HL-60 (cell line): Measurements from ENCODE around the gene NOS2.

ENCODE experiments used
- GABPA ChIP-seq: IDR thresholded peaks from 2 replicates; pipeline ENCODE4 v1.6.1; 2012; ENCODE audit warnings: low read depth
- POLR2AphosphoS5 ChIP-seq: IDR thresholded peaks from 2 replicates; pipeline ENCODE4 v1.6.1; 2012; ENCODE audit warnings: low read depth
- TF ChIP-seq, protein P1 (sequence below): IDR thresholded peaks from one replicate; pipeline ENCODE4 v1.5.1; 2011; ENCODE audit warnings: low read length, control low read depth, inconsistent platforms; ENCODE audit not compliant: insufficient read depth
- TF ChIP-seq, protein P2 (sequence below): IDR thresholded peaks from 2 replicates; pipeline ENCODE4 v1.6.1; 2012; ENCODE audit warnings: low read depth; ENCODE audit not compliant: insufficient replicate concordance

DNA sequence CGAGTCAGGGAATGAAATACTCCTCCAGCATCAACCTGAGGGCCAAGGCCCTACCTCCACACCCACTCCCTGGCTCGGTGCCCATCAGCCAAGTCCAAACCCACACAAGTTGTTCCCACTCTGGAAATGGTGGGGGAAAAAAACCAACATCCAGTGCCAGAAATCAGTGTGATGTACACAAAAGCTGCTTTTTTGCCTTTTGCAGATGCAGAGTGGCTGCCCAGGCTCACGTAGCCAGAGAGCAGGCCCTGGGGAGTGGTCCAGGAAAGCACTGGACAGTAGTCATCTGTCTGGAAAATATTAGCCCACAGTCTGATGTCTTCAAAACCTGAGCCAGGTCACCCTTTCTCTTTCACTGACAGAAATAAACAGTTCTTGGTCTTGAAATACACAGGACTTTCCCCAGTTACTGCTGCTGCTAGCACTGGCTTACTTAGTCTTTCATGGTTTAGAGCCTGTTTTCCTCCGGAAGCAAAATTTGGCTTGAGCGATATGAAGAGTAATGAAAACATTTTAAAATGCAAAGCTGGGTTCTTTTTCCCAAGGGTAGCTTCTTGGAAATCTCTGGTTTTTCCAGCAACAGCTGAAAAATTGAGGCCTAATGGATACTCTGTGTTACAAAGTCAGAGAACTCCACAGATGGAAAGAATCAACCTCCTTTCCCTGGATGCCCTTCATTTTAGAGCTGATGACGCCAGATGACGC is 18.2 kb upstream of the NOS2 start:
- TF ChIP-seq, protein P1, sequence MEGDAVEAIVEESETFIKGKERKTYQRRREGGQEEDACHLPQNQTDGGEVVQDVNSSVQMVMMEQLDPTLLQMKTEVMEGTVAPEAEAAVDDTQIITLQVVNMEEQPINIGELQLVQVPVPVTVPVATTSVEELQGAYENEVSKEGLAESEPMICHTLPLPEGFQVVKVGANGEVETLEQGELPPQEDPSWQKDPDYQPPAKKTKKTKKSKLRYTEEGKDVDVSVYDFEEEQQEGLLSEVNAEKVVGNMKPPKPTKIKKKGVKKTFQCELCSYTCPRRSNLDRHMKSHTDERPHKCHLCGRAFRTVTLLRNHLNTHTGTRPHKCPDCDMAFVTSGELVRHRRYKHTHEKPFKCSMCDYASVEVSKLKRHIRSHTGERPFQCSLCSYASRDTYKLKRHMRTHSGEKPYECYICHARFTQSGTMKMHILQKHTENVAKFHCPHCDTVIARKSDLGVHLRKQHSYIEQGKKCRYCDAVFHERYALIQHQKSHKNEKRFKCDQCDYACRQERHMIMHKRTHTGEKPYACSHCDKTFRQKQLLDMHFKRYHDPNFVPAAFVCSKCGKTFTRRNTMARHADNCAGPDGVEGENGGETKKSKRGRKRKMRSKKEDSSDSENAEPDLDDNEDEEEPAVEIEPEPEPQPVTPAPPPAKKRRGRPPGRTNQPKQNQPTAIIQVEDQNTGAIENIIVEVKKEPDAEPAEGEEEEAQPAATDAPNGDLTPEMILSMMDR = no peak
- TF ChIP-seq POLR2AphosphoS5 = no peak
- no peak for TF ChIP-seq GABPA
- TF ChIP-seq, protein P2, sequence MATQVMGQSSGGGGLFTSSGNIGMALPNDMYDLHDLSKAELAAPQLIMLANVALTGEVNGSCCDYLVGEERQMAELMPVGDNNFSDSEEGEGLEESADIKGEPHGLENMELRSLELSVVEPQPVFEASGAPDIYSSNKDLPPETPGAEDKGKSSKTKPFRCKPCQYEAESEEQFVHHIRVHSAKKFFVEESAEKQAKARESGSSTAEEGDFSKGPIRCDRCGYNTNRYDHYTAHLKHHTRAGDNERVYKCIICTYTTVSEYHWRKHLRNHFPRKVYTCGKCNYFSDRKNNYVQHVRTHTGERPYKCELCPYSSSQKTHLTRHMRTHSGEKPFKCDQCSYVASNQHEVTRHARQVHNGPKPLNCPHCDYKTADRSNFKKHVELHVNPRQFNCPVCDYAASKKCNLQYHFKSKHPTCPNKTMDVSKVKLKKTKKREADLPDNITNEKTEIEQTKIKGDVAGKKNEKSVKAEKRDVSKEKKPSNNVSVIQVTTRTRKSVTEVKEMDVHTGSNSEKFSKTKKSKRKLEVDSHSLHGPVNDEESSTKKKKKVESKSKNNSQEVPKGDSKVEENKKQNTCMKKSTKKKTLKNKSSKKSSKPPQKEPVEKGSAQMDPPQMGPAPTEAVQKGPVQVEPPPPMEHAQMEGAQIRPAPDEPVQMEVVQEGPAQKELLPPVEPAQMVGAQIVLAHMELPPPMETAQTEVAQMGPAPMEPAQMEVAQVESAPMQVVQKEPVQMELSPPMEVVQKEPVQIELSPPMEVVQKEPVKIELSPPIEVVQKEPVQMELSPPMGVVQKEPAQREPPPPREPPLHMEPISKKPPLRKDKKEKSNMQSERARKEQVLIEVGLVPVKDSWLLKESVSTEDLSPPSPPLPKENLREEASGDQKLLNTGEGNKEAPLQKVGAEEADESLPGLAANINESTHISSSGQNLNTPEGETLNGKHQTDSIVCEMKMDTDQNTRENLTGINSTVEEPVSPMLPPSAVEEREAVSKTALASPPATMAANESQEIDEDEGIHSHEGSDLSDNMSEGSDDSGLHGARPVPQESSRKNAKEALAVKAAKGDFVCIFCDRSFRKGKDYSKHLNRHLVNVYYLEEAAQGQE = no peak
